KOPT-K1 (cell line): Measurements from ENCODE around the gene CCDC201.

ENCODE experiments used
- H3K27ac ChIP-seq: fragments of 200-600 bp; sonication (generic); 2 replicates; pipeline ENCODE4 v1.5.1; 2016; ENCODE audit warnings: antibody characterized with exemption, mild to moderate bottlenecking, low read depth, low read length; ENCODE audit not compliant: poor library complexity, severe bottlenecking
- H3K36me3 ChIP-seq: fragments of 200-600 bp; sonication (generic); 2 replicates; pipeline ENCODE4 v1.5.1; 2017; ENCODE audit warnings: antibody characterized with exemption, mild to moderate bottlenecking, low read length, moderate library complexity; ENCODE audit not compliant: insufficient read depth
- H3K9me3 ChIP-seq: fragments of 200-600 bp; sonication (generic); 2 replicates; pipeline ENCODE4 v1.5.1; 2017; ENCODE audit warnings: antibody characterized with exemption, low read length, mild to moderate bottlenecking; ENCODE audit not compliant: insufficient read depth, poor library complexity, severe bottlenecking

Gene CCDC201

DNA sequence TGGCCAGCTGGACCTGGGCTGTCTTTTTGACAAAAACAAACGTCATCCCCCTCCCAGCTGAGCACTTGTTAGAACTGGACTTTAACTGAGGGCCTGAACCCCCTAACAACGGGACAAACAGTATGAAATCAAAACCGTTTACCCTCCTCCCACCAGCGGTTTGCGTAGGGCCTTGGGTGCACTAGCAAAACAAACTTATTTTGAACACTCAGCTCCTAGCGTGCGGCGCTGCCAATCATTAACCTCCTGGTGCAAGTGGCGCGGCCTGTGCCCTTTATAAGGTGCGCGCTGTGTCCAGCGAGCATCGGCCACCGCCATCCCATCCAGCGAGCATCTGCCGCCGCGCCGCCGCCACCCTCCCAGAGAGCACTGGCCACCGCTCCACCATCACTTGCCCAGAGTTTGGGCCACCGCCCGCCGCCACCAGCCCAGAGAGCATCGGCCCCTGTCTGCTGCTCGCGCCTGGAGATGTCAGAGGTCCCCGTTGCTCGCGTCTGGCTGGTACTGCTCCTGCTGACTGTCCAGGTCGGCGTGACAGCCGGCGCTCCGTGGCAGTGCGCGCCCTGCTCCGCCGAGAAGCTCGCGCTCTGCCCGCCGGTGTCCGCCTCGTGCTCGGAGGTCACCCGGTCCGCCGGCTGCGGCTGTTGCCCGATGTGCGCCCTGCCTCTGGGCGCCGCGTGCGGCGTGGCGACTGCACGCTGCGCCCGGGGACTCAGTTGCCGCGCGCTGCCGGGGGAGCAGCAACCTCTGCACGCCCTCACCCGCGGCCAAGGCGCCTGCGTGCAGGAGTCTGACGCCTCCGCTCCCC lies 15.5 kb upstream of the CCDC201 start, which contains the start of gene IGFBP1:
IGFBP1 (plus strand) TSS at position 304 of the 808 bp plus-strand sequence; CDS start at position 469, 165 bp downstream.
- Histone ChIP-seq H3K27ac (no peak within 1 kb of the TSS), H3K36me3 (no peaks in the 10 kb centered on the region), H3K9me3 (no peaks in the 10 kb centered on the region)

DNA sequence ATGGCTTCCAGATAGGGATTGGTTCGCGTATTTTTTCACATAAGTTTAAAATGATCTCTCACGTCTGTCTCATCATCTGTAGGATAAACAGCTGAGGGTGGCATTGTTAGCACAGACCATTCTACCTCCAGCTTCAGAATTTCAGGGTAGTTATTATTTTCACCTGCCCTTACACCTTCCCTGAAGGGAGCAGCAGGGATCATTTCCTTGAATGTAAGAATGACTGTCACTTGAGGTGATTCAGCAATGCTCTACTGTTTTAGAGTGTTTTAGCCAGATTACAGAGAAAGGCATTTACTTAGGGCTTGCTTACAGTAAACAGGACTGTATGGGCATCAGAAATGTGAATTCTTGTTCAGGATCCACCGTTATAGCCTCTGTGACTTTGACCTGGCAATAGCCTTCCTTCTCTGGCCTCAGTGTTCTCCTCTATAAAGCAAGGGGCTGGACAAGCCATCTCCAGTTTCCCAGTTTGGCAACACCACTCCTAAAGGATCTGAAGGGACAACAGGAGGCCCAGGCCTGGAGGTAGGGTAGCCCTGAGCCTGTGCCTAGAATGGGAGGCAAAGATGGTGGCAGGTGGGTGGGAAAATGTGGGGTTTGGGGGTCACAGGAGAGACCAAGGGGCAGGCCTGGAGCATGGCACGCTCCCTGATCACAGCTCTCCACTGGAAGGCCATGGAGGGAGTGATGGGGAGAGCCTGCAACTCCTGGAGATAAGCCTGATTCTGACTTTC lies 14.2 kb upstream of the CCDC201 start:
- Histone ChIP-seq H3K9me3 (no peaks in the 10 kb centered on the region), H3K36me3 (no peaks in the 10 kb centered on the region), H3K27ac (no peak overlapping the region)

- no peak overlapping the region for H3K27ac ChIP-seq
- H3K9me3 ChIP-seq: no peaks in the 10 kb centered on the region
- H3K36me3 ChIP-seq: no peaks in the 10 kb centered on the region
Measured at GRCh38 chr7:45885264-45885882, 12.5 kb upstream of the CCDC201 start.

GRCh38 chr7:45884136-45884535 lies 11.3 kb upstream of the CCDC201 start:
- H3K36me3 ChIP-seq: no peaks in the 10 kb centered on the region
- H3K9me3 ChIP-seq: no peaks in the 10 kb centered on the region
- H3K27ac ChIP-seq: no peak overlapping the region

DNA sequence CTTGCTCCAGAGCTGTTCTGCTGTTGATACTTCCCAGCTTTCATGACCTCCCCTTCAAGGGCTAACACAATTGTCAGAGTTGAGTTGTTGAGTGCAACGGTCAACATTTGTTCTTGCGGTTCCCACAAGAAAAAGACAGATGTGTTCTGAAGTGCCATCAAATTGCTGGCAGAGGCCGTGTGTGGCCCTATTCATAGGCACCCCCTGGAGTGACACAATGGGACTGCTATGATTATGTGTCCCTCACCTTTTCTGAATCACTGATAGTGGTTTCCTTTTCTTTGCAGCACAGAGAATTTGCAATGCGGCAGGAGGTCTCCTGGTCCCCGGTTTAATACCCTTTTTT lies 9.6 kb upstream of the CCDC201 start:
- Histone ChIP-seq H3K9me3 (no peaks in the 10 kb centered on the region), H3K27ac (no peak overlapping the region), H3K36me3 (no peaks in the 10 kb centered on the region)

DNA sequence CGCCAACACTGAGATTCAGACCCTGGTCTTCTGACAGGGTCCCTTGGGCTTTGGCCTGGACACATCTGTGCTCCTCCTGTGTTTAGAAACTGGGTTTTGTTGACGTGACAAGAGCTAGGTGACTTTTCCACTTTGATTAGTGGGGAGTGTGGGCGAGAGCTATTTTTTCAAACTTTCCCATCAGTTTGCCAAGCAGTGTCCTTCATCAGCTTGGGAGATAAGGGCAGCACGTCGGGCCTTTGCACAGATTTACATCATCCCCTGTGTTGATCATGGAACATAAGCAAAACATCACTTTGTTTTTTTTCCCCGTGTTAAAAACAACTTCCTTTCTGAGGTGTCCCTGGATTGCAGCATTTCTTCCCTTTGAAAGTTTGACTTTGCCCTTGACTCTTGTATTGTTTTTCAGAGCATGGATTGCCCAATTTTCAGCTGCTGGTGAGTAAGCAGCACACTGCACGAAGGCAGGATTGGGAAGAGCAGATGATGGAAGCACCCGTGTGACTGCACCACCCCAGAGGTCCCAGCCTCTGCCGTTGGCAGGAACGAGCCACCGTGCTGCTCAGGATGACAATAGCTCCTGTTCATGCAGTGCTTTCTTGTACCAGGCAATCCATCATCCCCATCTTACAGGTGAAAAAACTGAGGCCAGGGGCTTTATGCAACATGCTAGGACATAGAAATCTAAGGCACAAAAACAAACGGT lies 9.0 kb upstream of the CCDC201 start:
- no peaks in the 10 kb centered on the region for H3K9me3 ChIP-seq
- no peaks in the 10 kb centered on the region for H3K36me3 ChIP-seq
- H3K27ac ChIP-seq: no peak overlapping the region

DNA sequence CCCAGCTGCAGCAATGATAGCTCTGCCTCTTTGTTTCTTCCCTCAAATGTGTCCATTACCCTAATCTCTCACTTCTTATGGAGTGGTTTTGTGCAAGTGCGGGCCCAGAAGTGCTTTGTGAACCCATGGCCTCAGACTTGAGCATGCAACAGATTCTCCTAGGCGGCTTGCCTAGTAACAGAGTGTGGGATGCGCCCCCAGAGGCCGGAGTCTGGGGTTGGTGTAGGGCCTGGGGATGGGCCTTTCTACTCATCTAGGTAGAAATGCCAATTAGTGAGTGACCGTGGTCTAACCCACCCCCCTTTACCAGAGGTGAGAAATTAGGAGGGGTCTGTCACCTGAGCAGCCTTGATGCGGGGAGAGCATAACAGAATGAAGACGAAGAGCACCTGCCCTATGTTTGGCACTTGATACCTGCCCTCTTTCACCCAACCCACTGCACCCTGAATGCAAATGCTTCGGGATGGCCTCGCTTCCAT lies 8.4 kb upstream of the CCDC201 start:
- Histone ChIP-seq H3K27ac (no peak overlapping the region), H3K9me3 (no peaks in the 10 kb centered on the region), H3K36me3 (no peaks in the 10 kb centered on the region)

DNA sequence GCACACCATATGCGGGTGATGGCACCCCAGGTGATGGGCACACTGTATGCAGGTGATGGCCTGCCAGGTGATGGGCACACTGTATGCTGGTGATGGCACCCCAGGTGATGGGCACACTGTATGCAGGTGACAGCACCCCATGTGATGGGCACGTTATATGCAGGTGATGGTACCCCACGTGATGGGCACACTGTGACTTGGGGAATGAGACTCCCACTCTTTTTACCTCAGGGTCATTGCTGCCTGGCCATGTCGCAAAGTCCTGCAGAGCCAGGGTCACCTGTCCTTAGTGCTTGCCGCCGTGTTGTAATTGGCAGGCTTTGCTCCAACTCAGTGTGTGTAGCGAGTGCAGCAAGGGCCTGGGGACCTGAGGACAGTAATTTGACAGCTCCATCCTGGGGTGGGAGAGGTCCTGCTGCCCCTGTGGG lies 7.6 kb upstream of the CCDC201 start:
- Histone ChIP-seq H3K9me3 (no peaks in the 10 kb centered on the region), H3K27ac (no peak overlapping the region), H3K36me3 (no peaks in the 10 kb centered on the region)

GRCh38 chr7:45878457-45879144 lies 5.7 kb upstream of the CCDC201 start:
- no peaks in the 10 kb centered on the region for H3K36me3 ChIP-seq
- H3K9me3 ChIP-seq: no peaks in the 10 kb centered on the region
- H3K27ac ChIP-seq: no peak overlapping the region

DNA sequence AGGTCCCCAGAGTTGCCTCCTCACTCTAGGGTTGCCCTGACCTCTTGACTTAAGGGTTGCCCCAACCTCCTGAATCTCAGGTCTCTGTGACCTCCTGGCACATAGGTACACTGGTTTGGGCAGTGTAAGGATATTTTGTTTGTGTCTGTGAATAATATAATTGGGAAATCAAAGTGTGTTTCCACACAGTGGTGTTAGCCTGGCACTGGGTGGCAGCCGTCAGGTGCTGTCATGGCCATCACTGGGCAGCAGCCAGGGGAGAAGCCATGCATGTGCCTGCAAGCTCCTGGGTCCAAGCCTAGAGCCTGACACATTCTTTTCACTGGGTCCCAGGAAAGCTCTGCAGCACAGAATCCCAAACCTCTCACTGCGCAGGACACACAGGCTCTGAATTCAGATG lies 3.6 kb upstream of the CCDC201 start:
- no peaks in the 10 kb centered on the region for H3K9me3 ChIP-seq
- no peaks in the 10 kb centered on the region for H3K36me3 ChIP-seq
- H3K27ac ChIP-seq: no peak overlapping the region

- Histone ChIP-seq H3K36me3 (no peaks in the 10 kb centered on the region), H3K9me3 (no peaks in the 10 kb centered on the region), H3K27ac (no peak overlapping the region)
Measured at GRCh38 chr7:45874408-45875131, 1.7 kb upstream of the CCDC201 start.

DNA sequence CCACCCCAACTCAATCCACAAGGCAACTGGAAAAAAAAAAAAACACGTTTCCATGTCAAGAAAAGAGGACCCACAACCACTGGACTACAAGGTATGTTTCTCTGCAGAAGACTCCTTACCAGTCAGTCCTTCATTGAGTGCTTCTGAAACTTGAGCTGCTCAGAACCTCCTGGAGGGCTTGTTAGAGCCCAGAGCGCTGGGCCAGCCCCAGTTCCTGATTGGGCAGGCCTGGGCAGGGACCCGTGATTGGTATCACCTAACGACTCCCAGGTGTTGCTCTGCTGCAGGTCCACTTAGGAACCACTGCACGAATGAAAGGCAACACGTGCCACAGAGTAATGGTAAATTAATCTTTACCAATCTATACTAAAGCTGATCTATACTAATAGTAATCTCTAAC lies 473 bp upstream of the CCDC201 start:
- Histone ChIP-seq H3K27ac (no peak overlapping the region), H3K36me3 (no peaks in the 10 kb centered on the region), H3K9me3 (no peaks in the 10 kb centered on the region)

- H3K36me3 ChIP-seq: no peaks in the 10 kb centered on the region
- H3K27ac ChIP-seq: no peak overlapping the region
- no peaks in the 10 kb centered on the region for H3K9me3 ChIP-seq
Measured at GRCh38 chr7:45872116-45873034, 507 bp downstream of the CCDC201 start.
